Mammary epithelial cell (primary cell): ENCODE measurements around the gene TENM4.

Source experiments
- CTCF ChIP-seq, 2 donors: IDR thresholded peaks in 1 of 2; conservative IDR thresholded peaks in 1 of 2; 2 replicates each; pipeline ENCODE4 v1.5.1; 2011 to 2012; ENCODE audit warnings: inconsistent platforms in 2 of 2, low read length in 2 of 2, mild to moderate bottlenecking in 2 of 2, control low read depth in 1 of 2, low read depth in 1 of 2; ENCODE audit not compliant: insufficient read depth in 1 of 2; ENCODE audit errors: extremely low read depth in 1 of 2
- EZH2 ChIP-seq: IDR thresholded peaks from 2 replicates; pipeline ENCODE4 v1.6.1; 2012; ENCODE audit warnings: low read length, inconsistent platforms, borderline replicate concordance

- TF ChIP-seq CTCF (conservative IDR thresholded peaks at IDR 0.05 in 1 of 2, IDR thresholded peaks at IDR 0.05 in 1 of 2; ENCODE audit: extremely low read depth in 1 of 2, insufficient read depth in 1 of 2, low read depth in 1 of 2, low read length in 2 of 2): no peak
- TF ChIP-seq EZH2: no peak
These were observed 148.9 kb downstream of the TENM4 start for GRCh38 chr11:79291948-79292347.
